ENCODE measurements around the gene ARHGAP40. TPM values are rescaled to one million over a fixed set of nuclear protein-coding genes. Genes with fewer than 3 reads are reported as not detected.
A peak's percentile ranks its signal among the peaks of the same experiment; 100 is the strongest.

ARHGAP40 gene
- total RNA-seq, 4 donors from 2014 or later, result 0.11 TPM; not detected in 3

GRCh38 chr20:38609815-38610214 lies 8.2 kb downstream of the ARHGAP40 start:
- no peaks in the 10 kb centered on the region for H3K4me1 ChIP-seq
- H3K36me3 ChIP-seq, result no peaks in the 10 kb centered on the region
- H3K27me3 ChIP-seq, result no peaks in the 10 kb centered on the region
- WGBS, 2 donors, result 66 to 70% methylated on average over 4 of the region's 4 CpGs
- no peak for TF ChIP-seq CTCF (IDR thresholded peaks at IDR 0.05)
- no peak for TF ChIP-seq POLR2A (IDR thresholded peaks at IDR 0.05)
- H3K27ac ChIP-seq, result no peak overlapping the region
- H3K4me3 ChIP-seq (replicated peaks in 1 of 3), result no peak overlapping the region
- no peaks in the 10 kb centered on the region for H3K9me3 ChIP-seq
- intact Hi-C loops (cut with DNase I), result no loop called here
- no peak for DNase-seq

- TF ChIP-seq CTCF (IDR thresholded peaks at IDR 0.05) (no peak), POLR2A (IDR thresholded peaks at IDR 0.05) (no peak)
- 77% methylated on average over 5 of the region's 5 CpGs for WGBS, 2 donors
- H3K4me1 ChIP-seq, result no peaks in the 10 kb centered on the region
- intact Hi-C loops (cut with DNase I), result no loop called here
- H3K9me3 ChIP-seq, result no peaks in the 10 kb centered on the region
- H3K4me3 ChIP-seq (replicated peaks in 1 of 3), result no peak overlapping the region
- H3K27ac ChIP-seq, result no peak overlapping the region
- no peaks in the 10 kb centered on the region for H3K36me3 ChIP-seq
- no peak for DNase-seq
- no peaks in the 10 kb centered on the region for H3K27me3 ChIP-seq
These were observed 8.9 kb downstream of the ARHGAP40 start for GRCh38 chr20:38610521-38610920.

GRCh38 chr20:38612751-38613515 lies 11.3 kb downstream of the ARHGAP40 start:
- intact Hi-C loops (cut with DNase I), result no loop called here
- no peak for TF ChIP-seq CTCF (IDR thresholded peaks at IDR 0.05)
- no peak for TF ChIP-seq POLR2A (IDR thresholded peaks at IDR 0.05)
- H3K27me3 ChIP-seq, result no peaks in the 10 kb centered on the region

GRCh38 chr20:38615283-38615682 lies 13.7 kb downstream of the ARHGAP40 start:
- 88 to 94% methylated on average over 14 to 15 of the region's 15 CpGs for WGBS, 2 donors

More at GRCh38 chr20:38612751-38613515, 11.3 kb downstream of the ARHGAP40 start:
- Histone ChIP-seq H3K4me1 (peaks cover 0 to 5% of the 10 kb centered on the region in 2 donors), H3K36me3 (no peaks in the 10 kb centered on the region), H3K9me3 (no peaks in the 10 kb centered on the region), H3K4me3 (replicated peaks in 1 of 3) (no peak overlapping the region), H3K27ac (no peak overlapping the region)
- peak; percentile 35 for DNase-seq
- 47 to 53% methylated on average over 5 of the region's 5 CpGs for WGBS, 2 donors

More at GRCh38 chr20:38615283-38615682, 13.7 kb downstream of the ARHGAP40 start:
- Histone ChIP-seq H3K4me1 (peaks cover 0 to 5% of the 10 kb centered on the region in 2 donors), H3K9me3 (no peaks in the 10 kb centered on the region), H3K27ac (no peak overlapping the region), H3K4me3 (replicated peaks in 1 of 3) (no peak overlapping the region), H3K36me3 (no peaks in the 10 kb centered on the region), H3K27me3 (no peaks in the 10 kb centered on the region)
- DNase-seq, result no peak
- TF ChIP-seq POLR2A (IDR thresholded peaks at IDR 0.05) (no peak), CTCF (IDR thresholded peaks at IDR 0.05) (no peak)
- intact Hi-C loops (cut with DNase I), result no loop called here

Measured in thyroid gland (tissue), 4 donors.